GM19099 (cell line): Measurements from ENCODE around the gene AURKB.

Experiments used
- POLR2A ChIP-seq: IDR thresholded peaks from 3 replicates; pipeline ENCODE4 v1.6.1; 2011; ENCODE audit warnings: low read depth; ENCODE audit not compliant: insufficient read length; ENCODE audit errors: extremely low read depth

AURKB gene

GRCh38 chr17:8159459-8160223 lies 50.7 kb downstream of the AURKB start:
- no peak for TF ChIP-seq POLR2A

DNA sequence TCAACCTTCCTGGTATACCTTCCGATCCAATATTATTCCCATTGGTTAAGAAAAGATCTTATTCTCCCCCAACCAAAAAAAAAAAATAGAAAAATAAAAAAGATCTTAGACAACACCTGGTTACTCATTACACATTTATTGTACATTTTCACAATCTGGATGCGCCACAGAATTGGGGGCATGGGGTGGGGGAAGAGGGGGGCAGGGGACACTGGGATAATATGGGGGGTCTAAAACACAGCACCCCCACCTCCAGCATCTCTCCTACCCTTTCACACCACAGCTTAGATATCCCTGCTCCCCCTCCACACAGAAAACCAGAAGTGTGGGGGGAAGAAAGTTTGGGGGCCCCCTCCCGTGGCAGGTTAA lies 51.4 kb downstream of the AURKB start:
- TF ChIP-seq POLR2A: no peak

DNA sequence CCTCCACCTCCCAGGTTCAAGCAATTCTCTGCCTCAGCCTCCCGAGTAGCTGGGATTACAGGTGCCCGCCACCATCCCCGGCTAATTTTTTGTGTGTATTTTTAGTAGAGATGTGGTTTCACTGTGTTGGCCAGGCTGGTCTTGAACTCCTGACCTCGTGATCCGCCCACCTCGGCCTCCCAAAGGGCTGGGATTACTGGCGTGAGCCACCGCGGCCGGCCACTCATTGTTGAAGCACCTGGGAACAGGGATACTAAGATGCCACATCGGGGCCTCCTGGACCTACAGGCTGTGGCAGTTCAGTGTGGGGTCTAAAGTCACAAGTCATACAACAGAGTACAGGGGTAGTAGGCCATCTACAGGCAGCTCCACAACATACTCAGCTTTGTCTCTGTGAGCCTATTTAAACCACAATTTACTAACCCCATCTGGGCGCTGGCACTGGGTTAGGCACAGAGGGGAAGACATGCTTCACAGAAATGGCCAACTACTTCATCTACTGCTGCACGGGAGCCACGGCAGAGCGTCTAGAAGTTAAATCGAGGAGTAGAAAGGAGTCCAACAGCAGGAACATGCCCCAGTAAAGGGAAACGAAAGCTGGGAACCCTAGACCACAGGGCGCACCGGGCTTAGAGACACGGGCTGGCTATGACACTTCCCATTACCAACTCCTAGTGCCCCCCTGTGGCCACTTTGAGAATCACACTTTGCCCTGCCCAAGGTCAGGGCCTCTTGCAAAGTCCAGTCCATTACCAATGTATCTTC lies 51.9 kb downstream of the AURKB start:
- no peak for TF ChIP-seq POLR2A

DNA sequence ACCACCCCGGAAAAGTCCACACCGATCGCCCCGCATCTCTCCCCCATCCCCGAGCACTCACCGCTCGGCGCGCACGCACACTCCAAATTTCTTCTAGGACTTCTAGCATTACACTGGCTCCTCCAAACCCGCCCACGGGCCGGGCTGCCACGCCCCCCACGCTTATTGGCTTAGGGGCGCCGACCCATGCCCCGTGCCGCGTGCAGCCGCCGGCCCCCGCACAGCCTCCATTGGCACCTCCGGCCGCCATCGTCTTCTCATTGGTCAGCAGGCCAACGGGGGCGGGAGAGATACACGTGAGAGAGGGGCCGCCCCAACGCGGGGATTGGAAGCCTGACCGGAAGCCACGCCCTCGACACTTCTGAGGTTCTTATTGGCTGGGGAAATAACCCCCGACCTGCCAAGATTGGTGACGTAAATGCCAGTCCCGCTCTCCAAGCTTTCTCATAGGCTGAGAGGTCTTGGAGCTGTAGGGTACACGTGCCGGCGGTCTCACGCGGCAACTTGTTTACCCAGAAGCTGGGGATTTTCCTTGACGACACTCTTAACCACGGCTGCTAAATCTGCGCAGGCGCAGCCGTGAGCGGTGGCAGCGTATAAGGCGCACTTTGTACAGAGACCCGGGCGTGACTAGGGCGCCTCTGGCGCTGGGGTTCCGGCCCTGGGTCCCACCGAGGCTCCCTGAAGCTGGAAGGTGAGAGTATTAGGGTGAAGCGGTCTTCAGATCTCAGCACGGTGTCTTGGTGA lies 54.0 kb downstream of the AURKB start:
- peak; percentile 72 for TF ChIP-seq POLR2A

- no peak for TF ChIP-seq POLR2A
Measured at GRCh38 chr17:8155996-8156245, 54.5 kb downstream of the AURKB start.

DNA sequence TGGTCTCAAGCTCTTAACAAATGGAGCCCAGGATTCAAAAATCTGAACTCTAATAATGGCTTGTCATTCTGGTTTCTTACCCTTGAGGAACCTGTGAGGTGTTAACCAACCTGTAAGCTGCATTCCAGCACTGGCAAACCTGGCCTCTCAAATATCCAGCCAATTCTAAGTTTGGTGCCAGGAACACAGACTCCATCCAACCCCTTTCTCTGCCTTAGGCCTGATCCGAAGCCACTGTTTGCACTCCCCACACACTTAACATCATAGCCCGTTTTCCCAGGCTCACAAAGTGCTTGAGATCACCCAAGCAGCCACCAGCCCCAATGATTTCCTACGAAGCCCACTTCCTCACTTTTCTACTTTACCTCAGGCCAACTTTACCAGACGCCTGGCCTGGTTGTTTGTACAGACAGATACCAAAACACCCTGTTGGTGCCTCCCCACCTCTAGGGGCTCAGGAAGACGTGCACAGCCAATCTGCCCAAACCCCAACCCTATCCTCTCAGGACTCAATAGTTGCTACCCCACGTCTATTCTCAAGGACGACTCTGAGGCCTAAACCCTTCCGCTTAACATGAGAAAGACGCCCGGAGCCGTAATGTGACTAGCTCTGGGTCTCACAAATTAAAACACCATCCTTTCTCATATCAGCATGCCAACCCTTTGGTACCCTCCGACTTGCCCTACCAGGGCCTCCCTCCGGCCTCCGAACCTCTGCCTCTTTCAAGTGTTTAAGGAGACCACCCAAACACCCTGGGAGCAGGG lies 55.0 kb downstream of the AURKB start:
- no peak for TF ChIP-seq POLR2A
